Activated T-cell treated with anti-CD3 and anti-CD28 coated beads, Interleukin-2, amount 50 U/mL, for 1 hour (primary cell): ENCODE data around the gene NPHS1.
"Not testable (repeated sequence)": the region's sequence is repeated elsewhere in the genome, so short reads cannot be mapped to it uniquely, and the experiment has no call there.

Source experiments
- DNase-seq: peaks from one replicate; pipeline ENCODE4 v3.0.0-alpha.2; 2020

Gene NPHS1

GRCh38 chr19:35872180-35872579, 19.9 kb upstream of the NPHS1 start:
- DNase-seq, result no peak

GRCh38 chr19:35871611-35872010, 19.3 kb upstream of the NPHS1 start:
- no peak for DNase-seq

GRCh38 chr19:35870798-35871197, 18.5 kb upstream of the NPHS1 start:
- DNase-seq, result no peak

GRCh38 chr19:35870124-35870736, 17.9 kb upstream of the NPHS1 start:
- not testable (repeated sequence) for DNase-seq

- peak; percentile 81 for DNase-seq
Measured at GRCh38 chr19:35869327-35870123, 17.2 kb upstream of the NPHS1 start.

- DNase-seq, result no peak
Measured at GRCh38 chr19:35868823-35869326, 16.6 kb upstream of the NPHS1 start.

- peak; percentile 75 for DNase-seq
Measured at GRCh38 chr19:35868172-35868822, 16.0 kb upstream of the NPHS1 start, which contains the start of gene APLP1. Gene APLP1, plus strand, starts transcription at chr19:35868574. Its CDS starts 63 bp downstream, at chr19:35868637.

- DNase-seq, result no peak
Measured at GRCh38 chr19:35863018-35863417, 10.7 kb upstream of the NPHS1 start.

- no peak for DNase-seq
Measured at GRCh38 chr19:35862528-35862927, 10.2 kb upstream of the NPHS1 start.

GRCh38 chr19:35861640-35862160, 9.4 kb upstream of the NPHS1 start:
- no peak for DNase-seq

- no peak for DNase-seq
Measured at GRCh38 chr19:35860818-35861639, 8.7 kb upstream of the NPHS1 start.

GRCh38 chr19:35860436-35860817, 8.1 kb upstream of the NPHS1 start:
- DNase-seq, result no peak

GRCh38 chr19:35859414-35859813, 7.1 kb upstream of the NPHS1 start:
- DNase-seq, result no peak

GRCh38 chr19:35858311-35858710, 6.0 kb upstream of the NPHS1 start:
- no peak for DNase-seq

GRCh38 chr19:35856546-35857149, 4.3 kb upstream of the NPHS1 start, which contains the start of gene KIRREL2:
Gene KIRREL2, plus strand, starts transcription at chr19:35856911. Its CDS starts 209 bp downstream, at chr19:35857120.
- peak; percentile 53 for DNase-seq

GRCh38 chr19:35853038-35853756, 893 bp upstream of the NPHS1 start:
- no peak for DNase-seq

GRCh38 chr19:35851213-35852028, 883 bp downstream of the NPHS1 start:
- DNase-seq, result peak; percentile 25

- no peak for DNase-seq
Measured at GRCh38 chr19:35848919-35849505, 3.3 kb downstream of the NPHS1 start.

GRCh38 chr19:35848486-35848885, 3.8 kb downstream of the NPHS1 start:
- no peak for DNase-seq

GRCh38 chr19:35847911-35848310, 4.4 kb downstream of the NPHS1 start:
- no peak for DNase-seq
